GM12878 (cell line): ENCODE results near the gene GNAI2. TPM values are rescaled to one million over a fixed set of nuclear protein-coding genes. Genes with fewer than 3 reads are reported as not detected.

ENCODE experiments used
- ATAC-seq: fragments of 200-7000 bp; cut with Tn5 transposase; 3 replicates; pipeline ENCODE4 v1.9.1; 2020; ENCODE audit warnings: mild to moderate bottlenecking, moderate library complexity
- BruUV-seq: library from RNA; stranded (reverse); fragments of 400-500 nt; replicated peaks from 2 replicates; lab custom pipeline; 2021; lab: Mats Ljungman, UMichigan
- CTCF ChIA-PET: fragments of 300-600 bp; sonication (Branson Sonifier 250); formaldehyde crosslinking; extraction: SDS; loops from one replicate; lab custom pipeline; 2021; ENCODE audit warnings: inconsistent platforms; lab: Yijun Ruan, JAX
- POLR2A ChIA-PET: fragments of 350-600 bp; formaldehyde crosslinking; extraction: SDS; loops from one replicate; lab custom pipeline; 2021; ENCODE audit warnings: inconsistent platforms; lab: Charles Lee
- RAD21 ChIA-PET: fragments of 300-600 bp; sonication (Branson Sonifier 250); formaldehyde crosslinking; loops from one replicate; lab custom pipeline; 2023; ENCODE audit warnings: antibody characterized with exemption; ENCODE audit not compliant: unreplicated experiment; lab: Charles Lee
- SMC1A ChIA-PET: fragments of 300-600 bp; sonication (Branson Sonifier 250); formaldehyde crosslinking; loops from one replicate; lab custom pipeline; 2023; ENCODE audit not compliant: unreplicated experiment, uncharacterized antibody; lab: Charles Lee
- DNase-seq: peaks from one replicate; pipeline ENCODE4 v3.0.0-alpha.2; 2011; ENCODE audit warnings: low read depth, low spot score
- FAIRE-seq: peaks from 3 replicates; lab custom pipeline; 2011; peaks lifted over from hg19 to GRCh38; lab: Jason Lieb, UNC
- H2AFZ ChIP-seq: 2 replicates; pipeline ENCODE4 v1.6.0; 2011; ENCODE audit warnings: low read depth, low read length, control low read depth; ENCODE audit not compliant: control insufficient read depth
- H3K27ac ChIP-seq: 2 replicates; pipeline ENCODE4 v1.5.1; 2011; ENCODE audit warnings: control low read depth; ENCODE audit not compliant: control insufficient read depth, insufficient read depth
- H3K27me3 ChIP-seq, 2 experiments: replicated peaks in 1 of 2; 2 replicates each; pipeline versions ENCODE4 v1.6.0 to v1.6.1; 2011; ENCODE audit warnings: low read length in 1 of 2; ENCODE audit not compliant: control insufficient read depth in 2 of 2, insufficient read depth in 2 of 2
- H3K36me3 ChIP-seq, 2 experiments: 2 replicates each; pipeline ENCODE4 v1.5.1; 2011; ENCODE audit warnings: low read length in 1 of 2; ENCODE audit not compliant: control insufficient read depth in 2 of 2, insufficient read depth in 2 of 2
- H3K4me1 ChIP-seq: 2 replicates; pipeline ENCODE4 v1.6.1; 2011; ENCODE audit warnings: mild to moderate bottlenecking, low read length, moderate library complexity, mixed read lengths; ENCODE audit not compliant: control insufficient read depth, insufficient read depth
- H3K4me2 ChIP-seq: 2 replicates; pipeline ENCODE4 v1.6.0; 2011; ENCODE audit warnings: control low read depth; ENCODE audit not compliant: control insufficient read depth, insufficient read depth
- H3K4me3 ChIP-seq: fragments of 200-600 bp; sonication (generic); 2 replicates; pipeline ENCODE4 v1.5.1; 2016
- H3K79me2 ChIP-seq: 2 replicates; pipeline ENCODE4 v1.6.0; 2011; ENCODE audit warnings: low read length; ENCODE audit not compliant: control insufficient read depth, insufficient read depth
- H3K9ac ChIP-seq: 2 replicates; pipeline ENCODE4 v1.8.0; 2011; ENCODE audit warnings: low read length, control low read depth, mixed read lengths; ENCODE audit not compliant: control insufficient read depth, insufficient read depth
- H3K9me3 ChIP-seq: replicated peaks from 3 replicates; pipeline ENCODE4 v1.5.1; 2011; ENCODE audit warnings: mild to moderate bottlenecking, low read length; ENCODE audit not compliant: control insufficient read depth, insufficient read depth
- H4K20me1 ChIP-seq: 2 replicates; pipeline ENCODE4 v1.6.0; 2011; ENCODE audit not compliant: control insufficient read depth, insufficient read depth
- ESRRA ChIP-seq: IDR thresholded peaks from 2 replicates; pipeline ENCODE4 v1.6.1; 2012; ENCODE audit warnings: mild to moderate bottlenecking, low read length, improper control_type of control experiment
- IKZF1 ChIP-seq: fragments of 450-650 bp; conservative IDR thresholded peaks from 2 replicates; pipeline ENCODE4 v1.6.1; 2017; ENCODE audit warnings: antibody characterized with exemption, mild to moderate bottlenecking
- MXI1 ChIP-seq: fragments of 150-350 bp; IDR thresholded peaks from 2 replicates; pipeline ENCODE4 v1.6.1; 2011; ENCODE audit warnings: low read depth, mild to moderate bottlenecking, inconsistent platforms, low read length, improper control_type of control experiment
- NFYB ChIP-seq: IDR thresholded peaks from 2 replicates; pipeline ENCODE4 v1.6.1; 2011; ENCODE audit warnings: low read depth, mild to moderate bottlenecking, low read length, improper control_type of control experiment, moderate library complexity; ENCODE audit not compliant: insufficient read depth
- PML ChIP-seq: IDR thresholded peaks from 2 replicates; pipeline ENCODE4 v1.6.1; 2012; ENCODE audit warnings: low read length, inconsistent platforms
- PRDM15 ChIP-seq: fragments of 450-650 bp; formaldehyde crosslinking; IDR thresholded peaks from 2 replicates; pipeline ENCODE4 v1.4.0; 2020; ENCODE audit warnings: mild to moderate bottlenecking, moderate library complexity
- RB1 ChIP-seq: fragments of 450-650 bp; formaldehyde crosslinking; IDR thresholded peaks from 2 replicates; pipeline ENCODE4 v1.6.1; 2017; ENCODE audit warnings: mild to moderate bottlenecking, borderline replicate concordance
- REST ChIP-seq: IDR thresholded peaks from 2 replicates; pipeline ENCODE4 v1.6.1; 2012; ENCODE audit warnings: mild to moderate bottlenecking, low read depth, low read length
- SREBF2 ChIP-seq: IDR thresholded peaks from 2 replicates; pipeline ENCODE4 v1.6.1; 2012; ENCODE audit warnings: mild to moderate bottlenecking, low read length
- STAT1 ChIP-seq: fragments of 450-650 bp; conservative IDR thresholded peaks from 2 replicates; pipeline ENCODE4 v1.6.1; 2014; ENCODE audit warnings: antibody characterized with exemption, mild to moderate bottlenecking
- TCF12 ChIP-seq: IDR thresholded peaks from 2 replicates; pipeline ENCODE4 v1.6.1; 2011; ENCODE audit warnings: low read depth, mild to moderate bottlenecking, low read length
- ZNF217 ChIP-seq: fragments of 450-650 bp; IDR thresholded peaks from 2 replicates; pipeline ENCODE4 v1.6.1; 2017; ENCODE audit warnings: antibody characterized with exemption, mild to moderate bottlenecking
- ZZZ3 ChIP-seq: IDR thresholded peaks from 2 replicates; pipeline ENCODE4 v1.6.1; 2011; ENCODE audit warnings: low read depth; ENCODE audit not compliant: control insufficient read depth, insufficient read length
- WGBS: methylation state at CpG from one replicate; pipeline ENCODE4 v1.1.6; 2016; ENCODE audit warnings: low lambda C conversion rate; ENCODE audit not compliant: insufficient replicate concordance, insufficient coverage; ENCODE audit errors: missing lambda C conversion rate; 5-methylcytosine and 5-hydroxymethylcytosine counted together
- in situ Hi-C: fragments of 300-500 bp; cut with MboI; formaldehyde crosslinking; loops from 9 replicates; pipeline ENCODE4 v1.14.3; 2018; ENCODE audit warnings: mixed read lengths
- intact Hi-C: fragments of 100-400 bp; cut with micrococcal nuclease; formaldehyde crosslinking; loops from one replicate; pipeline ENCODE4 v1.14.2; 2022; ENCODE audit not compliant: unreplicated experiment
- polyA plus RNA-seq, 11 experiments: library from polyadenylated mRNA; depleted of rRNA in 4 of 11; unstranded in 6 of 11; stranded (reverse) in 5 of 11; fragments of >200 nt; fragmentation: Nextera tagmentation in 4 of 11; fragmentation: Illumina TruSeq in 1 of 11; extraction: Ambion mirVana in 4 of 11; extraction: Trizol in 1 of 11; gene quantifications; 1 replicate in 1 of 11; 2 replicates in 10 of 11; pipeline versions ENCODE4 v1.2.1 to v1.2.3, GENCODE V29; 2011 to 2016; ENCODE audit warnings: inconsistent platforms in 2 of 11, missing spikeins in 2 of 11, low read depth in 1 of 11
- total RNA-seq, 4 experiments: library from RNA; depleted of rRNA in 3 of 4; stranded (reverse); fragments of >200 nt in 3 of 4; fragmentation: Illumina TruSeq in 1 of 4; extraction: Trizol in 1 of 4; gene quantifications; 2 replicates each; pipeline versions ENCODE4 v1.2.1 to v1.2.3, GENCODE V29; 2013 to 2021

Gene GNAI2
- total and polyA plus RNA-seq, 10 of the 15 experiments (the other 5 are each of a cell fraction or from before 2014, with no cell fraction given), result 5.0 to 346 (median 237) TPM

- ChIA-PET SMC1A (interaction anchor here (0.9 kb wide), 2 partner anchors 8 to 9 kb away, joined by 4 read pairs; no protein-coding TSS in a partner anchor), CTCF (interaction anchor here (0.6 to 3.9 kb wide), 3 partner anchors 9 to 316 kb away, joined by 3 to 27 read pairs (median 19); no protein-coding TSS in a partner anchor), POLR2A (interaction anchor here (0.5 to 4.0 kb wide), 7 partner anchors 9 to 1158 kb away, joined by 4 to 38 read pairs (median 5); no protein-coding TSS in a partner anchor), RAD21 (interaction anchor here (0.6 to 2.4 kb wide), 3 partner anchors 9 kb away, joined by 3 to 19 read pairs (median 7); no protein-coding TSS in a partner anchor)
- peaks cover 9% of the 10 kb centered on the region; the same call in 1 of the 2 replicates for H4K20me1 ChIP-seq
- H2AFZ ChIP-seq, result peak overlapping the region; percentile 48; the same call in 1 of the 2 replicates
- peaks cover 66% of the 10 kb centered on the region for H3K79me2 ChIP-seq
- H3K4me1 ChIP-seq, result peaks cover 35% of the 10 kb centered on the region
- H3K27ac ChIP-seq, result peak overlapping the region; percentile 91
- FAIRE-seq (peak; percentile 98), ATAC-seq (peak; percentile 71), DNase-seq (peak; percentile 50)
- intact Hi-C loops, result loop anchor here (5.0 kb wide), 1 partner anchor 99 kb away; no protein-coding TSS in a partner anchor
- in situ Hi-C loops, result no loop called here
- no TSS peak for BruUV-seq
- peak overlapping the region; percentile 65 for H3K4me2 ChIP-seq
- H3K9me3 ChIP-seq, result no peaks in the 10 kb centered on the region
- no peaks in the 10 kb centered on the region for H3K27me3 ChIP-seq
- H3K36me3 ChIP-seq, result no peaks in the 10 kb centered on the region; a peak in 1 of 4 replicates
- WGBS, result under 1% methylated on average over 31 of the region's 31 CpGs
- H3K9ac ChIP-seq, result peak overlapping the region; percentile 90
- peak overlapping the region; percentile 100 for H3K4me3 ChIP-seq
- TF ChIP-seq REST, result no peak
- no peak for TF ChIP-seq PML
- TF ChIP-seq TCF12, result peak; percentile 37; the same call in 1 of the 2 replicates
- TF ChIP-seq SREBF2, result no peak
- TF ChIP-seq MXI1, result peak; percentile 45; the same call in 1 of the 2 replicates
- TF ChIP-seq ZNF217, result no peak
- TF ChIP-seq ESRRA, result no peak
- TF ChIP-seq IKZF1, result peak; percentile 70
- TF ChIP-seq RB1, result no peak
- no peak for TF ChIP-seq PRDM15 (CRISPR knock-in tag)
- TF ChIP-seq ZZZ3, result no peak
- TF ChIP-seq STAT1, result no peak
- TF ChIP-seq NFYB, result no peak
These were observed 1.9 kb downstream of the GNAI2 start for GRCh38 chr3:50237754-50238548.
